ENCODE results near the gene ERP29.
"Not testable (repeated sequence)": the region's sequence is repeated elsewhere in the genome, so short reads cannot be mapped to it uniquely, and the experiment has no call there.

Gene ERP29

DNA sequence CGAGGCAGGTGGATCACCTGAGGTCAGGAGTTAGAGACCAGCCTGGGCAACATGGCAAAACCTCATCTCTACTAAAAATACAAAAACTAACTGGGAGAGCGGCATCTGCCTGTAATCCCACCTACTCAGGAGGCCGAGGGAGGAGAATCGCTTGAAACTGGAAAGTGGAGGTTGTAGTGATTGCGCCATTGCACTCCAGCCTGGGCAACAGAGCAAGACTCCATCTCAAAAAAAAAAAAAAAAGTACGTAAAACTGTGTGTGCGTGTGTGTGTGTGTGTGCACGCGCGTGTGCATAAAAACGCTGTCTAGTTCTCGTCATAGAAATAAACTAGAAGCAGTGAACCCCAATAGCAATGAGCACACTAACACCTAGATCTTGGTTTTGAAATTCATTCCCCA, 23.4 kb downstream of the ERP29 start:
- peaks cover 30% of the 10 kb centered on the region for H3K36me3 ChIP-seq (ENCODE audit: insufficient read depth, low read length)
- H3K9ac ChIP-seq (ENCODE audit: low read depth, low read length); H3K4me1 ChIP-seq (ENCODE audit: insufficient read depth, low read length); H3K9me3 ChIP-seq (ENCODE audit: control insufficient read depth, insufficient read depth, low read length): not testable (repeated sequence)

GRCh38 chr12:112046003-112046402, 32.8 kb downstream of the ERP29 start:
- Histone ChIP-seq H3K4me1 (ENCODE audit: insufficient read depth, low read length) (no peaks in the 10 kb centered on the region), H3K9ac (ENCODE audit: low read depth, low read length) (no peak overlapping the region), H3K9me3 (ENCODE audit: control insufficient read depth, insufficient read depth, low read length) (no peaks in the 10 kb centered on the region), H3K36me3 (ENCODE audit: insufficient read depth, low read length) (peaks cover 31% of the 10 kb centered on the region)

GRCh38 chr12:112049351-112049750, 36.1 kb downstream of the ERP29 start:
- H3K4me1 ChIP-seq (ENCODE audit: insufficient read depth, low read length) = no peaks in the 10 kb centered on the region
- no peaks in the 10 kb centered on the region for H3K9me3 ChIP-seq (ENCODE audit: control insufficient read depth, insufficient read depth, low read length)
- H3K36me3 ChIP-seq (ENCODE audit: insufficient read depth, low read length) = peaks cover 42% of the 10 kb centered on the region
- H3K9ac ChIP-seq (ENCODE audit: low read depth, low read length) = no peak overlapping the region

DNA sequence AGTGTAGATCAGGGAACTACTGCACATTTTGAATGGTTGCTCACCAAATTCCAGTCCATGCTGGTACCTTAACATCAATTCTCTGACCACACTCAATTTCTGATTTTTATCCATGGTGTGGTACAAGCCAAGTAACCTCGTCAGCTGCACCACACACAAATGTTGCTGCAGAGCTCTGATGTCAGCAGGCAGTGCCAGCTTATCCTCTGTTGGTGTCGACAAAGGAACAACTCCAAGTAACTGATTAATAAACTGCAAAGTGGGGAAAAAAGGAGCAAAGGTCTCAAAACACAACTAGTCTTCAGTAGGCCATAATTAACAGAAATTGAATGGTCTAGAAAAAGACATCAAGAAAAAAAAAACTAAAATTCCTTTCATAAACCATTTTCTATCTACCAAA, 47.9 kb downstream of the ERP29 start:
- H3K9ac ChIP-seq (ENCODE audit: low read depth, low read length) = no peak overlapping the region
- no peaks in the 10 kb centered on the region for H3K4me1 ChIP-seq (ENCODE audit: insufficient read depth, low read length)
- H3K36me3 ChIP-seq (ENCODE audit: insufficient read depth, low read length) = peaks cover 28% of the 10 kb centered on the region
- no peaks in the 10 kb centered on the region for H3K9me3 ChIP-seq (ENCODE audit: control insufficient read depth, insufficient read depth, low read length)

DNA sequence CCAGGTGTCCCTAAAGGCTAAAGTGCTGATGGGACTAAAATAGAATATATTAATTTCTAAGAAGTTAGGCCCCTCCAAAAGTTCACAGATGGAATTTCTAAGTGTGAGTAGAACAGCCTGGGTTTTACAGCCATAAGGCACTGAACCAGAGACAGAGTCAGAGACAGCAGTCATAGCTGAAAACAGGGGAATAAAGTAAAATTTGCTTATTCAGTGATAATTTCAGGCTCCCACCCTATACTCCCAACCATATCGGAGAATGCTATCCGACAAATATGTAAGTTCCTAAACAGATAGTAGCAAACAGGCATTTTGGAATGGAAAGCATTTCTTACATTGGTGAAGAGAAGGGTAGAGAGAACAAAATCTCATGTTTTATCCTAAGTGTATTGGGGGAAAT, 50.0 kb downstream of the ERP29 start:
- Histone ChIP-seq H3K4me1 (ENCODE audit: insufficient read depth, low read length) (no peaks in the 10 kb centered on the region), H3K9ac (ENCODE audit: low read depth, low read length) (no peak overlapping the region), H3K36me3 (ENCODE audit: insufficient read depth, low read length) (peaks cover 39% of the 10 kb centered on the region), H3K9me3 (ENCODE audit: control insufficient read depth, insufficient read depth, low read length) (no peaks in the 10 kb centered on the region)

GRCh38 chr12:112066566-112066965, 53.3 kb downstream of the ERP29 start:
- Histone ChIP-seq H3K9me3 (ENCODE audit: control insufficient read depth, insufficient read depth, low read length) (no peaks in the 10 kb centered on the region), H3K4me1 (ENCODE audit: insufficient read depth, low read length) (no peaks in the 10 kb centered on the region), H3K9ac (ENCODE audit: low read depth, low read length) (no peak overlapping the region), H3K36me3 (ENCODE audit: insufficient read depth, low read length) (peaks cover 37% of the 10 kb centered on the region)
